ENCODE results near the gene LIN52.

DNA sequence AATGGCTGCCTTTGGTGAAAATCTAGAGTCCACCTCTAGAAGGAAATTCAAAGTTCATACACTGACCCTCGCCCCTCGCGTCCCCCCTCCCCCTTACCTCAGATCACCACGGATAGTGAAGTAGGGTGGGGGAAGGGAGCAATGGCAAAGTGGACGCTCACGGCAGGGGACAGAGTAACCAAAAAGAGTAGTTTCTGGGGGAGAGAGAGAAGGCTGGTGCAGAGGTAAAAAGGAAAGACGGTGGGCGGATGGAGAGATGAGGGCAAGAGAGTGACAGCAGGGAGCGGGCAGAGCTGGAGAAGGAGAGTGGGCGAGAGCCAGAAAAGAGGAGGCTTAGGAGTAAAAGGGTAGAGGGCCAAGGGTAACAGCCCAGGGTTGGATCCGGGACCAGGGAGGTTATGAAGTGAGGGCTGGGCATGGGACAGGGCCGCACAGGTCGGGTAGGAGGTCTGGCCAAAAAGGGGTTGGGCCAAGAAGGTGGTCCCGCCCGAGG, 926 bp upstream of the LIN52 start:
- TF ChIP-seq POLR2AphosphoS5 (IDR thresholded peaks at IDR 0.05), result no peak
- TF ChIP-seq EZH2 (IDR thresholded peaks at IDR 0.05; ENCODE audit: borderline replicate concordance, insufficient read depth, low read length, poor library complexity, severe bottlenecking), result no peak
- TF ChIP-seq, protein P1, sequence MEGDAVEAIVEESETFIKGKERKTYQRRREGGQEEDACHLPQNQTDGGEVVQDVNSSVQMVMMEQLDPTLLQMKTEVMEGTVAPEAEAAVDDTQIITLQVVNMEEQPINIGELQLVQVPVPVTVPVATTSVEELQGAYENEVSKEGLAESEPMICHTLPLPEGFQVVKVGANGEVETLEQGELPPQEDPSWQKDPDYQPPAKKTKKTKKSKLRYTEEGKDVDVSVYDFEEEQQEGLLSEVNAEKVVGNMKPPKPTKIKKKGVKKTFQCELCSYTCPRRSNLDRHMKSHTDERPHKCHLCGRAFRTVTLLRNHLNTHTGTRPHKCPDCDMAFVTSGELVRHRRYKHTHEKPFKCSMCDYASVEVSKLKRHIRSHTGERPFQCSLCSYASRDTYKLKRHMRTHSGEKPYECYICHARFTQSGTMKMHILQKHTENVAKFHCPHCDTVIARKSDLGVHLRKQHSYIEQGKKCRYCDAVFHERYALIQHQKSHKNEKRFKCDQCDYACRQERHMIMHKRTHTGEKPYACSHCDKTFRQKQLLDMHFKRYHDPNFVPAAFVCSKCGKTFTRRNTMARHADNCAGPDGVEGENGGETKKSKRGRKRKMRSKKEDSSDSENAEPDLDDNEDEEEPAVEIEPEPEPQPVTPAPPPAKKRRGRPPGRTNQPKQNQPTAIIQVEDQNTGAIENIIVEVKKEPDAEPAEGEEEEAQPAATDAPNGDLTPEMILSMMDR (IDR thresholded peaks at IDR 0.05; ENCODE audit: poor library complexity, severe bottlenecking), result no peak
- TF ChIP-seq MXI1 (conservative IDR thresholded peaks at IDR 0.05; ENCODE audit: poor library complexity, severe bottlenecking), result no peak
